ENCODE measurements around the gene SWSAP1. TPM values are rescaled to one million over a fixed set of nuclear protein-coding genes. Genes with fewer than 3 reads are reported as not detected.
A peak's percentile ranks its signal among the peaks of the same experiment; 100 is the strongest.
"Not testable (repeated sequence)": the region's sequence is repeated elsewhere in the genome, so short reads cannot be mapped to it uniquely, and the experiment has no call there.

Gene SWSAP1
- total and polyA plus RNA-seq, 2 experiments from 2014 or later, result 2.1 to 7.5 TPM

DNA sequence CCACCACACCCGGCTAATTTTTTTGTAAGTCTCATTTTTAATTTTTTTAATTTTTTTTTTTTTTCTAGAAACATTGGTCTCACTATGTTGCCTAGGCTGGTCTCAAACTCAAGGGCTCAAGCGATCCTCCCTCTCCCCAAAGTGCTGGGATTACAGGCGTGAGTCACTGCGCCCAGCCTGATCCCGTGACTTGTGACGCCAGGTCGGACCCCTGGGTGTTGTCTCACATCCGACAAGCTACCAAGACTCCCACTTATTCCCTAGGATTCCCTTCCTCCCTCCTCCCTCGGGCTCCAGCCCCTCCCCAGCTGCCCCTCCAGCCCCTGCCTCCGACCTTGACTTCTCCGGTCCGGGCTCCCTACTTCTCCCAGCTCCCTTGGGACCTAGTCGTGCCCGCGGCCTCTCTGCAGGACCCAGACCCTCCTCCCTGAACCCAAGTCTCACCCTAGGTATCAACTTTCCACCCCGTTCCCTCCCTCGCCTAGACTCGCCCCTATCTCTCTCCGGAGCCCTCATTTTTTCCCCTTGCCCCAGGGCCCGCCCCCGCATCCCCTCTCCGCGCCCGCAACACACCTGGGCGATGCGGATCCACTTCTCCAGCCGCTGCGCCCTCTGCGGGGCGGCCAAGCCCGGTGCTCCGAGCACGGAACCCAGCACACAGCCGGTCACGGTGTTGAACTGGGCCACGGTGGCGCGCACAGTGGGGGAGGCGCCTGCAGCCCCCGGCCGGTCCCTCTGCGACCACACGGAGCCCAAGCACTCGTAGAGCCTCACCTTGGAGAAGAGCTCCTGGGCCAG is 31.6 kb downstream of the SWSAP1 start:
- H3K4me3 ChIP-seq, result no peak overlapping the region
- no peak overlapping the region for H3K27ac ChIP-seq
- peaks cover 7% of the 10 kb centered on the region for H3K4me1 ChIP-seq (ENCODE audit: low read depth)
- H3K36me3 ChIP-seq, result no peaks in the 10 kb centered on the region
- no peaks in the 10 kb centered on the region for H3K9me3 ChIP-seq (ENCODE audit: low read depth)
- peak; percentile 60 for TF ChIP-seq CTCF (IDR thresholded peaks at IDR 0.05; ENCODE audit: low read depth, low read length)
- no peaks in the 10 kb centered on the region for H3K27me3 ChIP-seq
- DNase-seq (ENCODE audit: low read depth in 1 of 2, low spot score in 1 of 2), result peak in 1 of 2 donors; percentile 62

DNA sequence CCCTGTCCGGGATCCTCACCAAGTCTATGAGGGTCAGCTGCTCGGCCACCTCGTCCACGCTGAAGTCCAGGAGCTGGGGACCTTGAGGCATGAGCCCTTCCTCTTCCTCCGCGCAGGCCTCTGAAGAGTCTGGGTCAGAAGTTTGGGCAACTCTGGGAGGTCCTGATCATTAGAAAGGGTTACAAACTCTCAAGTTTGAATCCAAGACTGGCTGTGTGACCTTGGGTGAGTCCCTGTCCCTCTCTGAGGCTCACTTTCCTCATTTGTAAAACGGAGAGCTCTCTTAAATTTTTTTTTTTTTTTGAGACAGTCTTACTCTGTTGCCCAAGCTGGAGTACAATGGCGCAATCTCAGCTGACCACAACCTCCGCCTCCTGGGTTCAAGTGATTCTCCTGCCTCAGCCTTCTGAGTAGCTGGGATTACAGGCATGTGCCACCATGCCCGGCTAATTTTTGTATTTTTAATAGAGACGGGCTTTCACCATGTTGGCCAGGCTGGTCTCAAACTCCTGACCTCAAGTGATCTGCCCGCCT is 32.3 kb downstream of the SWSAP1 start:
- H3K27me3 ChIP-seq; H3K27ac ChIP-seq; H3K4me3 ChIP-seq; H3K36me3 ChIP-seq; H3K9me3 ChIP-seq (ENCODE audit: low read depth); H3K4me1 ChIP-seq (ENCODE audit: low read depth): not testable (repeated sequence)
- peak in 1 of 2 donors; percentile 52 for DNase-seq (ENCODE audit: low read depth in 1 of 2, low spot score in 1 of 2)

GRCh38 chr19:11408591-11408990 is 34.1 kb downstream of the SWSAP1 start:
- Histone ChIP-seq H3K9me3 (ENCODE audit: low read depth) (no peaks in the 10 kb centered on the region), H3K4me1 (ENCODE audit: low read depth) (peaks cover 7% of the 10 kb centered on the region), H3K4me3 (no peak overlapping the region), H3K36me3 (peaks cover 3% of the 10 kb centered on the region), H3K27ac (no peak overlapping the region), H3K27me3 (no peaks in the 10 kb centered on the region)
- no peak for TF ChIP-seq CTCF (IDR thresholded peaks at IDR 0.05; ENCODE audit: low read depth, low read length)
- no peak for DNase-seq (ENCODE audit: low read depth in 1 of 2, low spot score in 1 of 2)

DNA sequence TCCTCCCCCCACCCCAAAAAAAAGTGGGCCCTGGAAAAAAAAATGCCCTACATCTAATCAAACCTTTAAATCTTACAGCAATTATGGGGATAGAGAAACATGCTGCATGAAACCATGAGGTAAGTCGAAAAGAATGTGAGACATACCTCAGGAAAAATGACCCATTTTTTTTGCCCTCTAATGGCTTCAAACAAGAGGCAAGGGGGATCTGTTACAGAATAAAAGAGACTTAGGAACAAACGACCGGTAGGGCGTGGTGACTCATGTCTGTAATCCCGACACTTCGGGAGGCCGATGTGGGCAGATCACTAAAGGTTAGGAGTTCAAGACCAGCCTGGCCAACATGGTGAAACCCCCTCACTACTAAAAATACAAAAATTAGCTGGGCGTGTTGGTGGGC is 36.2 kb downstream of the SWSAP1 start:
- no peak overlapping the region for H3K4me3 ChIP-seq
- H3K27ac ChIP-seq, result no peak overlapping the region
- H3K9me3 ChIP-seq (ENCODE audit: low read depth), result no peaks in the 10 kb centered on the region
- TF ChIP-seq CTCF (IDR thresholded peaks at IDR 0.05; ENCODE audit: low read depth, low read length), result no peak
- no peak for DNase-seq (ENCODE audit: low read depth in 1 of 2, low spot score in 1 of 2)
- H3K36me3 ChIP-seq, result peaks cover 3% of the 10 kb centered on the region
- no peaks in the 10 kb centered on the region for H3K4me1 ChIP-seq (ENCODE audit: low read depth)
- H3K27me3 ChIP-seq, result no peaks in the 10 kb centered on the region

DNA sequence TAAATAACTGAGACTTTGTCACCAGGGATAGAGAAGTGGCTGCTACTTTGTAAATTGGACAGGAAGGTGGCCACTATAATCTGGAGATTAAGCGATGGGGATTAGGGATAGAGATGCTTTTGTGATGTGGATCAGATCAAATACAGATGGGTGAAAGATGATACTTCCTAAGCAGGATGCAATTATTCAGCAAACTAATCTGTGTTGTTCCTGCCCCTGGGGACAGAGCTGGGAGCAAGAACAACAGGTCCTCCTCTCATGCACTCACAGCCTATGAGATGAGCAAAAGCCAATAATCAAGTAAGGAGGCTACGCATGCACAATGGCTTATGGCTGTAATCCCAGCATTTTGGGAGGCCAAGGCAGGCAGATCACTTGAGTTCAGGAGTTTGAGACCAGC is 40.1 kb downstream of the SWSAP1 start:
- Histone ChIP-seq H3K9me3 (ENCODE audit: low read depth) (no peaks in the 10 kb centered on the region), H3K27me3 (peaks cover 2% of the 10 kb centered on the region), H3K4me3 (no peak overlapping the region), H3K4me1 (ENCODE audit: low read depth) (no peaks in the 10 kb centered on the region), H3K27ac (no peak overlapping the region), H3K36me3 (peaks cover 3% of the 10 kb centered on the region)
- DNase-seq (ENCODE audit: low read depth in 1 of 2, low spot score in 1 of 2), result no peak
- TF ChIP-seq CTCF (IDR thresholded peaks at IDR 0.05; ENCODE audit: low read depth, low read length), result no peak

- DNase-seq (ENCODE audit: low read depth in 1 of 2, low spot score in 1 of 2), result no peak
Measured at GRCh38 chr19:11416346-11417052, 42.0 kb downstream of the SWSAP1 start.

More at GRCh38 chr19:11416346-11417052, 42.0 kb downstream of the SWSAP1 start:
- no peak overlapping the region for H3K27ac ChIP-seq
- peaks cover 3% of the 10 kb centered on the region for H3K36me3 ChIP-seq
- no peak for TF ChIP-seq CTCF (IDR thresholded peaks at IDR 0.05; ENCODE audit: low read depth, low read length)
- peaks cover 19% of the 10 kb centered on the region for H3K27me3 ChIP-seq
- peaks cover 6% of the 10 kb centered on the region for H3K4me1 ChIP-seq (ENCODE audit: low read depth)
- no peak overlapping the region for H3K4me3 ChIP-seq
- no peaks in the 10 kb centered on the region for H3K9me3 ChIP-seq (ENCODE audit: low read depth)
